HG03442 (cell line): ENCODE measurements around the gene NUP210L.
A peak's percentile ranks its signal among the peaks of the same experiment; 100 is the strongest.

Experiments used
- ATAC-seq: cut with Tn5 transposase; IDR thresholded peaks from one replicate; pipeline ENCODE4 v1.9.1; 2021; ENCODE audit warnings: mild to moderate bottlenecking, moderate library complexity; ENCODE audit not compliant: unreplicated experiment

The NUP210L gene

GRCh38 chr1:153968000-153968363 is 186.9 kb downstream of the NUP210L start:
- ATAC-seq, result no peak

GRCh38 chr1:153967107-153967999 is 187.5 kb downstream of the NUP210L start, which contains the start of gene CREB3L4:
TSS of gene CREB3L4 (plus strand) at chr1:153967902. CDS start at chr1:153968526, 624 bp downstream.
- peak; percentile 63 for ATAC-seq

GRCh38 chr1:153963850-153964331 is 191.0 kb downstream of the NUP210L start:
- no peak for ATAC-seq

GRCh38 chr1:153963030-153963849 is 191.6 kb downstream of the NUP210L start, which contains the start of gene SLC39A1:
TSS of gene SLC39A1 (minus strand) at chr1:153963537. CDS start at chr1:153962715, 822 bp downstream.
- ATAC-seq, result peak; percentile 44

DNA sequence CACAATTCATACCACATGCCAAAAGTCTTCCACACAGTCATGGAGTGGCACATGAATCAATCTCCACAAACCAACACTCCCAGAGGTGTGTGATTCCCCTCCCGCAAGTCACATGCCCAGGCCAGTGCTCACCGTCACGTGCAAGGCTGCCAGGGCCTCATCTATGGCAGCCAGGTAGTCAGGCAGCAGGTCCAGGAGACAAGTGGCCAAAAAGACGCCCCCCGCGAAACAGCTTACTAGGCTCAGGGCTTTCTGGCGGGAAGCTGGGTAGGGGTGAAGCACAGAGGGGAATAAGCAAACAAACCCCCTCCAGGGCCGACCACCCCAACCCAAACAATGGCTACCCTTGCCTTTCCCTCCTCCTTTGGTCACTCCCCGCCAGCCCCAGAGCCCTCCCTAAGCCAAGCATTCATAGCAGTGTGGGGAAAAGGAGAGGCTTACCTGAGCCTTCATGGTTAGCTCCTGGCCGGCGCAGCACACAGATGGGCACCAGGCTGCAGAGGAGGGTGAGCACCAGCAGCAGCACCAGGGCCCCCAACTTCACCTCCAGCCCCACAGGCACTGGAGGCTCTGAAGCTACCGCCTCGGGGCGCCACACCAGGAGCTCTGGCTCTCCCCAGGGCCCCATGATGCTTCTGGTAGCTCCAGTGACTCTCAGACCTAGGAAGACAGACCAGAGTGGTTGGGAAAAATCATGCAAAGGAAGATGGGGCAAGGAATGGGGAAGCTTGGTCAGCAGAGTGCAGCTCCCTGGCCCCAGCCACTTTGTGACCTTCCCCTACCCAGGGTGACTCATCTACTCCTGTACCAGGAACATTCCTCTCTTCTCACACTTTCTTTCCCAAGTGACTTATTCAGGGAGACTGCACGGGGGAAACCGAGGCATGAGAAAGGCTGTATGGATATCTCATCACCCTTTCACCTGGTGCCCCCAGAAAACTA is 192.5 kb downstream of the NUP210L start:
- no peak for ATAC-seq

DNA sequence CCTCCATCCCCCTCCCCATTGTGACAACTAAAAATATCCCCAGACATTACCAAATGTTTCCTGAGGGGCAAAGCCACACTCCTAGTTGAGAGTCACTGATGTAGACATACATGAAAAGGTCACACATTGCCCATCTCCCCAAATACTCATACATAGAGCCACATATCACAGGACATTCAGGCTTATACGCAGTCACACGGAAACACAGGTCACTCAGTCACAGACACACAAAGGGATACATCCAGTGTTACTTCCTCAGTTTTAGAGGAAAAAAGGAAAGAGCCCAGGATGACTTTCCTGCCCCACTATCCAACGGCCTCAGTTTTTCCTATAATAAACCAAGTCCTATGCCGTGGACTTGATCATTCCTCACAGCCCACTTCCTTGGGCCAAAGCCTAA is 193.5 kb downstream of the NUP210L start:
- no peak for ATAC-seq

- ATAC-seq, result no peak
These were observed 194.7 kb downstream of the NUP210L start for GRCh38 chr1:153960206-153960605.

DNA sequence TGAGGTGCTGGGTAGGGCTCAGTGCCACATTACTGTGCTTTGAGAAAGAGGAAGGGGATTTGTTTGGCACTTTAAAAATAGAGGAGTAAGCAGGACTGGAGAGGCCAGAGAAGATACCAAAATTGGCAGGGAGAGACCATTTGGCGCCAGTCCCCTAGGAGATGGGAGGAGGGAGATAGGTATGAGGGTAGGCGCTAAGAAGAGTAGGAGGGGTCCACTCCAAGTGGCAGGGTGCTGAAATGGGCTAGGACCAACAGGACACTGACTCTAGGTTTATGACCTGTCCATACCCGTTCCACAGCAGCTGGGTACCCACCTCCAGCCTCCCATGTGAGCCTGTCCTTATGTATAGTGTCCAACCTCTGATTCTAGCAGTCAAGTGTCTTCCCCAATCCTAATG is 195.4 kb downstream of the NUP210L start:
- no peak for ATAC-seq

DNA sequence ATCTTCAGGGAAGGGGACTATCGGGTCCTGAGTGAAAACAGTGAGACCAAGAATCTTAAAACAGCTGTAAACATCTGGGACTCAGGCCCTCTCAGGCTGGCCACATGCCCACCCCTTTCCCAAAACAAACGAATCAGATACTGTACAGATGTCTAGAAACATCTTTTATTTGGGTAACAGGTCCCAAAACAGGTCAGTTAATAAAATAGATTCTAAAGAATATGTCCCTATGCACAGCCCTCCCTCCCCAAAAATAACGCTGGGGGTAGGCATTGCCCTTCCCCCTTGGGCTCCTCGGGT is 196.0 kb downstream of the NUP210L start:
- ATAC-seq, result no peak

GRCh38 chr1:153958111-153958960 is 196.5 kb downstream of the NUP210L start, which contains the start of gene CRTC2:
TSS of gene CRTC2 (minus strand) at chr1:153958612. CDS start at chr1:153958497, 115 bp downstream.
- peak; percentile 73 for ATAC-seq

DNA sequence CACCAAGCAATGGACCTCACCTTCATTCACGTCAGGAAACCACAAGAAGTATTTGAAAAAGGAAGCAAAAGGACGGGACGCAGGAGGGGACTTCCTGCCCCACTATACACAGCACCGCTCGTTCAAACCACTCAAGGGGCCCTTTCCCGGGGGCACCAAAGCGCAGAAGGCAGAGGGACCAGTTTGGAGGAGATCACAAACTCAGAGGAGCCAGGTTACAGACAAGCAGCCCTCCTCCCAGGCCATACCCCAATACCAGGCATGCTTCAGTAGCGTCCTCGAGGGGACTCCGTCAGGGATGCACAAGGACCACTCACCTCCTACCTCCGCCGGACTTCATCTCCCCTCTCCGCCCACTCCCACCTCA is 197.1 kb downstream of the NUP210L start:
- ATAC-seq, result peak; percentile 5

DNA sequence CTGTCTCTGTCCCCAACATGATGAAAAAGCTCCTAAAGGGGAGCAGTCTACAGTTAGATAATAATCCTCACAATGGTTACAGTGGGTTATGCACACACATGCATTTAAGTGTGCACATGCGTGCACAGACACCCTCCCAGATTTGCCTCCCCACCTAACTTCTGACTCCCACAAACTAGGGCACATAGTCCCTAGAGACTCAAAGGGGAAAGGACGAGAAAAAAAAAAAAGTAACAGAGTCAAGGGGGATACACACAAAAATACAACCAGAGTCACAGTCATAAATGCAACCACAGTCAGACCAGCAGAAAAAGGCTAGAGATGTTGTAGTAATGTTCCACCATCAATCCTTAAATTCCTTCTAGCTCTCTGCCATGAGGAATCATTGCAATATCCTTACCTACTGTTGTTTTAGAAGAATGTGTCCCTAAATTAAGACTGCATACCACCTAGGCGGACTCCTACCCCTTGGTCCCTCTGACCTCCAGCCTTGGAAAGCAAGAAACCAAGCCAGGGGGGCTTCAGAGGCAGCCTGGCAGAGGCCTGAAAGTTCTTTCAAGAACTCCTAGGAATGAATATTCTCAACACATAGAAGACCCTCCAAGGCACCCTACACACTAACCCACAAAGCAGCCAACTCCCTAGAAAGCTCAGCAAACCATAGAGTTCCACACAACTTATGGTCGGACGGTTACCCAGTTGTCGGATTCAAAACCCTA is 197.7 kb downstream of the NUP210L start:
- no peak for ATAC-seq

- no peak for ATAC-seq
These were observed 200.0 kb downstream of the NUP210L start for GRCh38 chr1:153954826-153955225.

DNA sequence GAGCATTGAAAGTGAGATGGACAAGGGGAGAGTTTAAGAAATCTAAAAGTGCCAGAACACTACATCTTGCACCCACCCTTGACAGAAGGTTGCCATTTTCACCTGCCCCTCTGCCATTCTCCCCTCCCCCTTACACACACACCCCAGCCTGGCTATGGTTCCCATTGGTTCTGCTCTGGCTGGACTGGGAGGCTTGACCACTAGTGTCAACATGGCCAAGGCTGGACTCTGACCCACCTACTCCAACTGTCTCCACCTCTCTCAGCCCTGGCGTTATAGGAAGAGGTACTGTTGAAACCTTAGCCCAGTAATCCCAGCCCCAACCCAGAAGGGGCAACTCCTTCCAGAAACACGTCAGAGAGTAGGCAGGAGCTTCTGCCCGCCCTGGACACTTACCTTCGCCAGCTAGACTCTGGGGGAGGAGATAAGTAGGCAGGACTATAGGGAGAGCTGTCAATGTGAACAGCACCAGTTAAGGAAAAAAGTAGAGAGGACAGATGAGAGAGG is 201.0 kb downstream of the NUP210L start:
- no peak for ATAC-seq

DNA sequence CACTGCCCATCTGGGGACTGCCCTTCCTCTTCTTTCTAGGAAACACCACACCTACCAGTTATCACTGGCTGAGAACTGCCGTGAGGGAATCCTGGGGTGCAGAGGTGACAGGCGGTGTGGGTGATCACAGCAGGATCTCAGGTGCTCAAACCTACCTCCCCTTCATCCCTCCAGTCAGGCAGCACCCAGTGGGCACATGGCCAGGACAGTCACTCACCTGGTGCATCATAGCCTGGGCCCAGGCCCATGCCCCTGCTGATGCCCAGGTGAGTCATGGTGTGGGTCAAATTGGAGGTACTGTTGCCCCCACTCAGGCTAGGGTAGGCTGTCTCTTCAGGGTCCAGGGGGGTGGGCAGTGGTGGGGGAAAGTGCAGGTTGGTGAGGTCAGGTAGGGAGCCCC is 203.1 kb downstream of the NUP210L start:
- no peak for ATAC-seq

DNA sequence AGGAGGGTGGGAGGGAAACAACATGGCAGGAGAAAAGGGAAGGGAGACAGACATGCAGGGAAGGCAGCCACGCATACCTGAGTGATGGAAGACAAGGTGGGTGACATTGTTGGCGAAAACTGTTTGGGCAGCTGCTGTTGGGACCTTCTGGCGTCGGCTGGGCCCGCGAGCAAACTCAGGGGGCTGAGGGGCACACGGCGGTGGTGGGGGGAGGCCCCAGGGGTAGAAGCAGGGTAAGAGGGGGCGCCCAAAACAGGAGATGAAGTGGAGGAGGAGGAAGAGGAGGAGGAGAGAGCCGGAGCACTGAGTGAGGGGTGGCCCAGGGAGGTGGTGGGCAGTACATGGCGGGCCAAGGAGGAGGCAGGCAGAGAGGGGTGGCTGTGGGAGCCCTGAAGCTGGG is 203.7 kb downstream of the NUP210L start:
- ATAC-seq, result no peak

DNA sequence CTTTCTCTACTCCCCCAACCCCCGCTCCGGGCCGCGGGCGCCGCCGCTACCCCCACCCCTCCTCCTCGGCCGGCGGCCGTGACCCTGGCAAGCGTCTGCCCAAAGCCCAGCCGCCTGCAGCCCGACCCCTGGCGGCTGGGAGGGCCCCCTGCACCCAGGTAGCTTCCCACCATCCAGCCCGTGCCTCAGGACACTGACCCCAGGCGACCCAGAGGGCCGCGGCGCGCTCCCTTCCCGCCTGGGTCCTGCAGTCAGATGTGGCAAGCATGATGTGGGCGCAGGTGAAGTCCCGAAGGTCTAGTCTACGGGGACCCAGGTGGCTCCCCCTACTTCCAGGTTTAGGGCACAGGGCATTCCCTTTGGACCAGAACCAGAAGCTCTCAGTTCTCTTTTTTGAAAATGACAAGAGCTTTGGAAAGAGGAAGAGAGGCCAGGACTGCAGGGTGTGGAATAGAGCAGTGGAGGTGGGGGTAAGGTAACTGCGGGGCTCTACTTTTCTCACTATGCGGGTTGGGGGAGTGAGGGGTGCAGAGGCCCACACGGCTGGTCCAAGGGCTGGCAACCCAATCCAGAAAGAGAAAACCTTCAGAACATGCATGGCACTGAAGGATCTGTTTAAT is 208.1 kb downstream of the NUP210L start, which contains the start of gene DENND4B:
Gene DENND4B (minus strand): TSS at position 97 of the 620 bp plus-strand sequence. CDS start 2,344 bp downstream, outside the sequence.
- ATAC-seq, result peak; percentile 54
